HG02840 (cell line): ENCODE measurements around the gene TMEM144.
"Not testable (repeated sequence)": the region's sequence is repeated elsewhere in the genome, so short reads cannot be mapped to it uniquely, and the experiment has no call there.

Experiments used
- ATAC-seq: cut with Tn5 transposase; IDR thresholded peaks from one replicate; pipeline ENCODE4 v1.9.1; 2021; ENCODE audit warnings: mild to moderate bottlenecking, moderate library complexity, moderate number of reproducible peaks; ENCODE audit not compliant: unreplicated experiment, low FRiP score

Gene TMEM144

GRCh38 chr4:158229768-158230167, 19.5 kb downstream of the TMEM144 start:
- no peak for ATAC-seq

GRCh38 chr4:158234671-158235070, 24.4 kb downstream of the TMEM144 start:
- ATAC-seq = no peak

GRCh38 chr4:158236304-158237030, 26.2 kb downstream of the TMEM144 start:
- ATAC-seq = no peak

DNA sequence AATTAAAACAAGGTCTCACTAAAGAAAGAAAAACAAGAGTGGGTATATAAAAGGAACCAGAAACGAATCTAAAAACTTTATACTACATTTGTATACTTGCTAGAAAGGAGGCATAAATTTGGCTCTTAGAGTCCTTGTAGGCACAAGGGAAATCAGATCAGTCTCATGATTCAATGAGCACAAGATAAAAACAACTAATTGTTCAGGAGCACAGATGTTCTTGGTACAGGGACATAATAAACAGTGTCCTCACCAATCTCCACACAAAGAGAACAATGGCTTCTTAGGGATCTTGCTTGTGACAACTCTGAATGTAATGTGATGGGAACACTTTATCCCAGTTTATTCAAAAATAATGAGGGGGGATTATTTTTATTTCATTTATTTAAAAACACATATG, 28.3 kb downstream of the TMEM144 start:
- no peak for ATAC-seq

GRCh38 chr4:158239196-158239595, 28.9 kb downstream of the TMEM144 start:
- no peak for ATAC-seq

DNA sequence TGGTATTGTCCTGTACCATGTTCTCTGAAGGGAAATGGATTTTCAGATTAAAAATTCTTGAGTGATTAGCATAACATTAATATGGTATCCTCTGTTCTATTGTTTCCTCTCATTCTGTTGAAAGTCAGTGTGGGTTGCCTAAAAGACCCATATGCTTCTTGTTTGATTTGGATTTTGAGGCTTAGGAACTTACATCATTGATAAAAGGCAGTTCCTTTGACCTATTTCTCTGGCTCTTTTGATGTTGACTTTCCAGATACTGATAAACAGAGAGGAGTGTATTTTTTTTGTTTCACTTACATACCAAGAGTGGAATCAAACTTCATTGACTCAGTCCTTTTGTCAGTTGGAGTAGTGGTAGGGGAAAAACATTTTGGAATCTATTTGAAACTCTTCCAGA, 32.8 kb downstream of the TMEM144 start:
- no peak for ATAC-seq

- no peak for ATAC-seq
Measured at GRCh38 chr4:158250321-158250720, 40.0 kb downstream of the TMEM144 start.

DNA sequence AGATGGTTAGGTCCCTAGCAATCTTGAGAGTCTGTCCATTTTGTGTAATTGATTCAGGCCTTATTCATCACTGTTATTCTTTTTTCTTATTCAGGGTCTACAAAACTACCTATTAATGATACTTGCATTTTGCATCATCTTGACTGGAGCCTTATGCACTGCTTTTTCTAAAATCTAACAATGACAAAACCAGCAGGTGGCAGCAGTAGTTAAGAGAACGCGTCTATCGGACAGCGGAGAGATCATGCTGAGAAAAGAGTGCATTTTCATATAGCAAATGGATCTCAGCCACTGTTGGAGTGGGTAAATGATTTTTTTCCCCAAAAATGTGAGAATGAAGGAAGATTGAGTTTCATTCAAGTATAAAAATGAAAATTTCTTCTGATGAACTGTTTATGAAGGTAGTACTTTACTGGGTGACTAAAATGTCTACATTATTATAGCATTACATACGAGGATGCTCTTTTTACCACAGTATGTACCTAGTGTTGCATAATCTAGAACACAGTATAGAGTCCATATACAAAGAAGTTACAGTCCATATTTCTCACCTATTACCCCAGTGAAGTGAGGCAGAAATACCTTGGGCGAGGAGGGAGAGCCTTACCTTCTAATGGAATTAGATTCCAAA, 43.2 kb downstream of the TMEM144 start:
- ATAC-seq = peak; percentile 65

DNA sequence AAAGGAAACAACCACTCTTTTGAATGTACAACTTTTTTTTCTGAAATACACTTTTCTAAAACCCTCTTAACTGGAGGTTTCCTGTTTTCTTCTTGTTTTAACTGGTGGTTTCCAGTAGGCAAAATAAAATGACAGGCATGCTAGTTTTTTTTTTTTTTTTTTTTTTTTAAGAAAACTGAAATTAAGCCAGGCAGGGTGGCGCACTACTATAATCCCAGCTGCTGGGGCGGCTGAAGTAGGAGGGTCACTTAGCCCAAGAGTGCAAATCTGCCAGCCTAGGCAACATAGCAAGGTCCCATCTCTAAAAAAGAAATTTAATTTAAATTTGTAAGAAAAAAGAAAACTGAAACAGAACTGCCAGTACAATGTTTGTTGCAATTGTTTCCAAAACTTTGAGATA, 44.0 kb downstream of the TMEM144 start:
- ATAC-seq = no peak

DNA sequence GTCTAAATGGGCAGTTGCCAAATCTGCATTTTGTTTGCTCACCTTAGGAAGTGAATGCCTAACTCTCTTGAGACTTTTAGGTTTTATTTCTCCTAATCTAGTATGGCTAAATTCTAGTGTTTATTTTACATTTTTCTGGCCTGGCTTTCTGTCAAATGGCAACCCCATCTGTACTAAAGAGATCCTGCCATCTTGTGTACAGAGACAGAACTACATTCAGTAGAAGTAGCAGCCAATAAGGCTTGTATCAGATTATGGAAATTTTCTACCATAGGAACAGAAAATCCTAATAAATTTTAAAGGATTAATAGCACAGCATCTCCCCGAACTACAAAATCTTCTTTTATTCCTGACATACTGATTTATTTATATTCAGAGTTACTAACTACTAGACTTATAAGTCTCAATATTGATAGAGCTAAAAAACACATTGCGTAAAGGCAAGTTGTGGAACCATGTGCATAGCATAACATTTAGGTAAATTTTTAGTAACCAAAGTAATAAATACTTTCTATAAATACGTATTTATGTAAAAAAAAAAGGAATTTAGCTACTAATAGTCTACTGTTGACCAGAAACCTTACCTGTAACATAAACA, 45.5 kb downstream of the TMEM144 start:
- ATAC-seq = peak; percentile 55

GRCh38 chr4:158259955-158260575, 49.8 kb downstream of the TMEM144 start:
- no peak for ATAC-seq

DNA sequence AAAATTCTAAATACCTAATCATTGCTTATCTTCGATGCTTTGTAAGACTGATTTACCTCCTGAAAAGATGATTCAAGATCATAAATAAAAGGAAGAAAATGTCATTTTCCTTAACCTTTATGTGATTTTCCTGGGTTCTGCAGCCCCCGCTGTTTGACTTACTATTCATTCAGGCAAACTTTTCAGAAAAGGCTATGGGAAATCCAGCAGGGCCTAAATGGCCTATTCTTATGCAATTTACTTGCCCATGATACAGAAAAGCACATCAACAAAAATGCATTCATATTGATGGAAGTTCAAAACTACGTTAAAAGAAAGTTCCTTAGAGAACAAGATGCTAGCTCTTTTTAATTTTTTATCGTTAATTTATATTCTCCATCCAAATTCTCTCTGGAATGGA, 51.2 kb downstream of the TMEM144 start:
- ATAC-seq = no peak

DNA sequence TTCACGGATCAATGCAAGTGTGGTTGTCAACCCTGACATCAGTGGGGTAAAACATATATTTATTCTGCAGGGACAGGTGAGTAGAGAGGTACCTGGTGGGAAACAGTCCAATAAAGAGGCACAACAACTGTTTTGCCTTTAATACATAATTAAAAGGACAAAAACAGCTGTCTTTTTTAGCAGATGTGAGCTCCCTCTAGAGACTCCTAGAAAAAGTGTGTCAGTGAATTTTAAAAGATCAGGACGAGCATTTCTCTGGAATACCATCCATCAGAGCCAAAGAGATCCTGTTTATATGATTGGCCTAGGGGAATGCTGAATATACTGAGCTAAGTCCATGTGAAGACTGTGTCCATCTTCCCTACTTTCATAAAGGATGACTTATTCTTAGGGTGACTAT, 58.3 kb downstream of the TMEM144 start:
- no peak for ATAC-seq

GRCh38 chr4:158274636-158275035, 64.3 kb downstream of the TMEM144 start:
- ATAC-seq = no peak

DNA sequence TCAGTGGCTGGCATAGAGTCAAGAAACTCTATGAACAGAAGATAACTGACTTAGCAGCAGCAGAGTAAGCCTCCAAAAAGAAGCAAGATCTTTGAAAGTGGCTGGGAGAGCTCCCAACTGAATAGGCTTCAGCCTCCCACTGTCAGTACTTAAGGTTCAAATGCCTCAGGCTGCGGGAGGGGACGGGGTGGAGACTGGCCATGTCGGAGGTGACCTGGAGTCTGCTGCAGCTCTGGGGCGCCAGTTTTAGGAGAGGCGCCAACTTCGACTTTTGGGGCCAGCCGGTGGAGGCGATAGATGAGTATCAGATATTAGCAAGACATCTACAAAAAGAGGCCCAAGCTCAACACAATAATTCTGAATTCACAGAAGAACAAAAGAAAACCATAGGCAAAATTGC, 67.3 kb downstream of the TMEM144 start:
- ATAC-seq = no peak

DNA sequence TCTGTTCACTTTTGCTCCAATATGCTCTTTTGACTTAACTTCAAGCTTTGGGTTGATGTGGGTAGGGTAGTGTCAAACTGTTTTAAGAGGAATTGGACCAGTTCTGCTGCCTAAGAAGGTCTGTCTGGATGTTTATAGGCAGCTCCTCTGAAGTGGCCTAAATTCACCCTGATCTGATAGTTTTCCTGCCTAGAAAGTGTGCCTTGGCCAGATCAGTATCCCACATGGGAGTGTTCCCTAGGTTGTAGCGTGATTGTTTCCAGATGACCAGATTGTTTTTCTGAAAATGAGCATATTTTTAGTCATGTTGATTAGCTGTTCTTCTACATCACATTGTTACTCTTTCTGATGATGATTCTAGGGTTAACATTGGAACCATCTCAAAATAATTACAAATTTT, 68.8 kb downstream of the TMEM144 start:
- not testable (repeated sequence) for ATAC-seq

- ATAC-seq = no peak
Measured at GRCh38 chr4:158280856-158281255, 70.6 kb downstream of the TMEM144 start.

GRCh38 chr4:158282252-158282651, 72.0 kb downstream of the TMEM144 start:
- ATAC-seq = no peak

DNA sequence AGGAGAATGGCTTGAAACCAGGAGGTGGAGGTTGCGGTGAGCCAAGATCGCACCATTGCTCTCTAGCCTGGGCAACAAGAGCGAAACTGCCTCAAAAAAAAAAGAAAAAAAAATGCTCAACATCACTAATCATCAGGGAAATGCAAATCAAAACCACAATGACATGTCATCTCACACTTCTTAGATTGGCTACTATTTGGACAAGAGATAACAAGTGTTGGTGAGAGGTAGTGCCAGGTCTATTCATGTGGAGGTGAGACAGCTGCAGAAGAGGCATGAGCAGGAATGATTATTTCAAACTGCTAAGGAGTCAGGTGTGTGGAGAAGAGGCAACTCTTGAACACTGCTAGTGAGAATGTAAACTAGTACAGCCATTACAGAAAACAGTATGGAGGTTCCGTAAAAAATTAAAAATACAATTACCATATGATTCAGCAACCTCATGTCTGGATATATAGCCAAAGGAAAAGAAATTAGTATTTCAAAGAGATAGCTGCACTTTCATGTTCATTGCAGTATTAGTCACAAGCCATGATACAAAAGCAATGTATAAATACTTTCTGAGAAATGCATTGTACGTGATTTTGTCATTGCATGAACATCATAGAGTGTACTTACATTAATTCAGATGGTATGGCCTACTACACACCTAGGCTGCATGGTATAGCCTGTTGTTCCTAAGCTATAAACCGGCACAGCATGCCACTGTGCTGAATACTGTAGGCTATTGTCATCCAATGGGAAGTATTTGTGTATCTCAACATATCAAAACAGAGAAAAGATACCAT, 75.3 kb downstream of the TMEM144 start:
- ATAC-seq = no peak

DNA sequence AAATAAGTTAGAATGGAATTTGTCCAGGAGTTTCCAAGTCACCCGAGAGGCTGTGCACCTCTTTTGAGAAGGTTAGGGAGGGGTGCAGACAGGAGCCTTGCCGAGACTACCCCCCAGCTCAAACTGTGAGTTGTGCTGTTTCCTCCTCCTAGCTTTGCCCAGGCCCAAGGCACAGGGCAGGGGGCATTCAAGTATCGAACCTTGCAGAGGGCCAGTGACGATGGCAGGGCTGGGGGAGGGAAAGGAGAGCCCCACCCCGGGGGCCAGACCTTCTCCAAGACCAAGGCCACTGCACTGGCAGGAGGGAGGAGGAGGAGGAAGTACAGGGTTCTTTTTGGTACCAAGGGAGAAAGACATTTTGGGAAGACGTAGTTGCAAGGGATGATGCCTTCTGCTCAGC, 80.6 kb downstream of the TMEM144 start:
- no peak for ATAC-seq
